ENCODE measurements around the gene TCF12.

DNA sequence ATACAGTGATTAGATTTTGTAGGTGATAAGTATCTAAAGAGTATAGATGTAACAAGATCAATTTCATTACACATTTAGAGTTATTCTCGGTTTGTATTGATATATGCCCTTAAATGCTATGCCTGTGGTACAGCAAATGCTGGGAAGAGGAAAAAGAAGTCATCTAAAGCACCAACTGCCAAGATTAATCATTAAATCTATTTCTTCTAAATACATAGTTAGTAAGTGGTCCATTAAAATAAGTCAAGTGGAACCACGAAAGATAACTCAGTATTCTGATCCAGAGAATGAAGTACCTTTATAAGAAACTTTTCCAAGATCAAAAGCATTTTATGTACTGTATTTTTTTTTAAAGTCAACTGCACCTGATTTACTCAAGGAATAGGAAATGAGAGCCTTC is 315.7 kb downstream of the TCF12 start:
- TF ChIP-seq, protein P1, sequence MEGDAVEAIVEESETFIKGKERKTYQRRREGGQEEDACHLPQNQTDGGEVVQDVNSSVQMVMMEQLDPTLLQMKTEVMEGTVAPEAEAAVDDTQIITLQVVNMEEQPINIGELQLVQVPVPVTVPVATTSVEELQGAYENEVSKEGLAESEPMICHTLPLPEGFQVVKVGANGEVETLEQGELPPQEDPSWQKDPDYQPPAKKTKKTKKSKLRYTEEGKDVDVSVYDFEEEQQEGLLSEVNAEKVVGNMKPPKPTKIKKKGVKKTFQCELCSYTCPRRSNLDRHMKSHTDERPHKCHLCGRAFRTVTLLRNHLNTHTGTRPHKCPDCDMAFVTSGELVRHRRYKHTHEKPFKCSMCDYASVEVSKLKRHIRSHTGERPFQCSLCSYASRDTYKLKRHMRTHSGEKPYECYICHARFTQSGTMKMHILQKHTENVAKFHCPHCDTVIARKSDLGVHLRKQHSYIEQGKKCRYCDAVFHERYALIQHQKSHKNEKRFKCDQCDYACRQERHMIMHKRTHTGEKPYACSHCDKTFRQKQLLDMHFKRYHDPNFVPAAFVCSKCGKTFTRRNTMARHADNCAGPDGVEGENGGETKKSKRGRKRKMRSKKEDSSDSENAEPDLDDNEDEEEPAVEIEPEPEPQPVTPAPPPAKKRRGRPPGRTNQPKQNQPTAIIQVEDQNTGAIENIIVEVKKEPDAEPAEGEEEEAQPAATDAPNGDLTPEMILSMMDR (conservative IDR thresholded peaks at IDR 0.05; ENCODE audit: low read length): no peak
- no peak for TF ChIP-seq EZH2phosphoT487 (IDR thresholded peaks at IDR 0.05; ENCODE audit: borderline replicate concordance)
